ENCODE data around the gene AP2M1.
"Not testable (repeated sequence)": the region's sequence is repeated elsewhere in the genome, so short reads cannot be mapped to it uniquely, and the experiment has no call there.

Gene AP2M1

GRCh38 chr3:184148076-184148475 is 26.6 kb upstream of the AP2M1 start:
- ATAC-seq (no peak), DNase-seq (no peak)
- Mint-ChIP-seq H3K4me3 (no peak overlapping the region), H3K27ac (no peak overlapping the region), H3K4me1 (peaks cover 2% of the 10 kb centered on the region), H3K9me3 (no peaks in the 10 kb centered on the region), H3K27me3 (no peaks in the 10 kb centered on the region), H3K36me3 (ENCODE audit: low read depth) (peaks cover 15% of the 10 kb centered on the region)

- ATAC-seq (no peak), DNase-seq (no peak)
- Mint-ChIP-seq H3K4me3 (no peak overlapping the region), H3K27ac (no peak overlapping the region), H3K36me3 (ENCODE audit: low read depth) (peaks cover 9% of the 10 kb centered on the region), H3K4me1 (peaks cover 2% of the 10 kb centered on the region), H3K9me3 (no peaks in the 10 kb centered on the region), H3K27me3 (no peaks in the 10 kb centered on the region)
Observed at GRCh38 chr3:184149123-184149522, 25.5 kb upstream of the AP2M1 start.

- not testable (repeated sequence) for ATAC-seq; H3K4me3 Mint-ChIP-seq; H3K36me3 Mint-ChIP-seq (ENCODE audit: low read depth); H3K27ac Mint-ChIP-seq; H3K4me1 Mint-ChIP-seq; H3K27me3 Mint-ChIP-seq; H3K9me3 Mint-ChIP-seq; DNase-seq
Observed at GRCh38 chr3:184149770-184150169, 24.9 kb upstream of the AP2M1 start.

GRCh38 chr3:184154885-184155643 is 19.6 kb upstream of the AP2M1 start, which contains the start of gene DVL3:
TSS of gene DVL3 (plus strand) at chr3:184155377. CDS start at chr3:184155636, 259 bp downstream.
- Mint-ChIP-seq H3K4me3 (peak within 1 kb of the TSS; percentile 96), H3K27ac (peak within 1 kb of the TSS; percentile 82), H3K4me1 (peaks cover 25% of the 10 kb centered on the region), H3K9me3 (no peaks in the 10 kb centered on the region), H3K36me3 (ENCODE audit: low read depth) (peaks cover 3% of the 10 kb centered on the region), H3K27me3 (no peaks in the 10 kb centered on the region)
- ATAC-seq (peak; percentile 63), DNase-seq (peak; percentile 58)

- peak; percentile 55 for ATAC-seq
- Mint-ChIP-seq H3K27me3 (no peaks in the 10 kb centered on the region), H3K9me3 (no peaks in the 10 kb centered on the region), H3K4me1 (peaks cover 30% of the 10 kb centered on the region), H3K27ac (peak overlapping the region; percentile 82), H3K36me3 (ENCODE audit: low read depth) (peaks cover 5% of the 10 kb centered on the region), H3K4me3 (peak overlapping the region; percentile 96)
- DNase-seq, result peak; percentile 59
Observed at GRCh38 chr3:184155644-184156521, 18.8 kb upstream of the AP2M1 start.

GRCh38 chr3:184156522-184156955 is 18.1 kb upstream of the AP2M1 start:
- H3K4me1 Mint-ChIP-seq, result peaks cover 30% of the 10 kb centered on the region
- no peaks in the 10 kb centered on the region for H3K9me3 Mint-ChIP-seq
- no peaks in the 10 kb centered on the region for H3K27me3 Mint-ChIP-seq
- H3K36me3 Mint-ChIP-seq (ENCODE audit: low read depth), result peaks cover 5% of the 10 kb centered on the region
- H3K27ac Mint-ChIP-seq, result peak overlapping the region; percentile 74
- peak overlapping the region; percentile 96 for H3K4me3 Mint-ChIP-seq
- DNase-seq, result no peak
- ATAC-seq, result no peak

GRCh38 chr3:184157206-184157605 is 17.4 kb upstream of the AP2M1 start:
- no peaks in the 10 kb centered on the region for H3K9me3 Mint-ChIP-seq
- peaks cover 30% of the 10 kb centered on the region for H3K4me1 Mint-ChIP-seq
- no peak for DNase-seq
- H3K27ac Mint-ChIP-seq, result peak overlapping the region; percentile 74
- H3K4me3 Mint-ChIP-seq, result peak overlapping the region; percentile 96
- no peaks in the 10 kb centered on the region for H3K27me3 Mint-ChIP-seq
- no peak for ATAC-seq
- H3K36me3 Mint-ChIP-seq (ENCODE audit: low read depth), result peaks cover 5% of the 10 kb centered on the region

GRCh38 chr3:184158404-184158803 is 16.3 kb upstream of the AP2M1 start:
- Mint-ChIP-seq H3K4me1 (peaks cover 30% of the 10 kb centered on the region), H3K4me3 (no peak overlapping the region), H3K36me3 (ENCODE audit: low read depth) (peaks cover 5% of the 10 kb centered on the region), H3K9me3 (no peaks in the 10 kb centered on the region), H3K27me3 (no peaks in the 10 kb centered on the region), H3K27ac (no peak overlapping the region)
- no peak for ATAC-seq
- DNase-seq, result no peak

GRCh38 chr3:184160456-184160855 is 14.2 kb upstream of the AP2M1 start:
- peak; percentile 13 for ATAC-seq
- Mint-ChIP-seq H3K9me3 (no peaks in the 10 kb centered on the region), H3K4me3 (no peak overlapping the region), H3K27me3 (no peaks in the 10 kb centered on the region), H3K4me1 (peaks cover 30% of the 10 kb centered on the region), H3K27ac (no peak overlapping the region), H3K36me3 (ENCODE audit: low read depth) (peaks cover 8% of the 10 kb centered on the region)
- no peak for DNase-seq

GRCh38 chr3:184162571-184163070 is 12.0 kb upstream of the AP2M1 start:
- not testable (repeated sequence) for H3K27ac Mint-ChIP-seq, DNase-seq, H3K9me3 Mint-ChIP-seq, ATAC-seq, H3K4me3 Mint-ChIP-seq, H3K27me3 Mint-ChIP-seq
- Mint-ChIP-seq H3K36me3 (ENCODE audit: low read depth) (peaks cover 14% of the 10 kb centered on the region), H3K4me1 (peaks cover 19% of the 10 kb centered on the region)

GRCh38 chr3:184164648-184165330 is 9.9 kb upstream of the AP2M1 start:
- Mint-ChIP-seq H3K36me3 (ENCODE audit: low read depth) (peaks cover 12% of the 10 kb centered on the region), H3K27ac (no peak overlapping the region), H3K4me1 (peaks cover 6% of the 10 kb centered on the region), H3K27me3 (no peaks in the 10 kb centered on the region), H3K9me3 (no peaks in the 10 kb centered on the region), H3K4me3 (no peak overlapping the region)
- DNase-seq (no peak), ATAC-seq (no peak)

- Mint-ChIP-seq H3K27me3 (no peaks in the 10 kb centered on the region), H3K27ac (no peak overlapping the region), H3K4me3 (no peak overlapping the region), H3K9me3 (no peaks in the 10 kb centered on the region), H3K36me3 (ENCODE audit: low read depth) (peaks cover 10% of the 10 kb centered on the region), H3K4me1 (no peaks in the 10 kb centered on the region)
- DNase-seq, result no peak
- no peak for ATAC-seq
Observed at GRCh38 chr3:184165543-184165942, 9.1 kb upstream of the AP2M1 start.

GRCh38 chr3:184166671-184167070 is 8.0 kb upstream of the AP2M1 start:
- peaks cover 13% of the 10 kb centered on the region for H3K36me3 Mint-ChIP-seq (ENCODE audit: low read depth)
- no peak overlapping the region for H3K4me3 Mint-ChIP-seq
- DNase-seq (no peak), ATAC-seq (no peak)
- no peaks in the 10 kb centered on the region for H3K27me3 Mint-ChIP-seq
- H3K9me3 Mint-ChIP-seq, result no peaks in the 10 kb centered on the region
- no peaks in the 10 kb centered on the region for H3K4me1 Mint-ChIP-seq
- H3K27ac Mint-ChIP-seq, result no peak overlapping the region

GRCh38 chr3:184167786-184168185 is 6.9 kb upstream of the AP2M1 start:
- Mint-ChIP-seq H3K27ac (no peak overlapping the region), H3K36me3 (ENCODE audit: low read depth) (peaks cover 15% of the 10 kb centered on the region), H3K4me1 (no peaks in the 10 kb centered on the region), H3K27me3 (no peaks in the 10 kb centered on the region), H3K4me3 (no peak overlapping the region), H3K9me3 (no peaks in the 10 kb centered on the region)
- no peak for ATAC-seq
- DNase-seq, result no peak
